Measurements from ENCODE around the gene C12orf54.
A peak's percentile ranks its signal among the peaks of the same experiment; 100 is the strongest.
"Not testable (repeated sequence)": the region's sequence is repeated elsewhere in the genome, so short reads cannot be mapped to it uniquely, and the experiment has no call there.

Gene C12orf54

DNA sequence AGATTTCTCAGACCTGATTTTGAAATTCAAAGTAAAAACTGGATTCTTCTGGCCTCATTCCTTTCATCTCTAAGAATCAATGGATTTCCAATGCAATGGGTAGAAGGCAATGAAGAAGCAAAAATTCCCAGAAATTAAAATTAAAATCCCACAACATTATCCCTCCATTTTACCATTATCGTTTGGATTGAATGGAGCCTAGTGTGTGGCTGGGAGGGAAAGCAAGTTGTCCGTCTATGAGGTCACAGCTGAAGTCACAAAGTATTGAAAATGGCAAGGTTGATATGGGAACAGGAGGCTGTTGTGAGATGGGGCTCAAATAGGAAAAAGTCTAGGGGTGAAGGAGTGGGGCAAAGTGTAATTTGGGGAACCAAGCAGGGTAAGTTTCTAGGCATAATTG, at the start of gene C12orf54:
Gene C12orf54 (plus strand): TSS at position 301 of the 400 bp plus-strand sequence. CDS start 799 bp downstream, outside the sequence.
- H3K27ac ChIP-seq, result no peak within 1 kb of the TSS
- no peak within 1 kb of the TSS for H3K4me3 ChIP-seq

DNA sequence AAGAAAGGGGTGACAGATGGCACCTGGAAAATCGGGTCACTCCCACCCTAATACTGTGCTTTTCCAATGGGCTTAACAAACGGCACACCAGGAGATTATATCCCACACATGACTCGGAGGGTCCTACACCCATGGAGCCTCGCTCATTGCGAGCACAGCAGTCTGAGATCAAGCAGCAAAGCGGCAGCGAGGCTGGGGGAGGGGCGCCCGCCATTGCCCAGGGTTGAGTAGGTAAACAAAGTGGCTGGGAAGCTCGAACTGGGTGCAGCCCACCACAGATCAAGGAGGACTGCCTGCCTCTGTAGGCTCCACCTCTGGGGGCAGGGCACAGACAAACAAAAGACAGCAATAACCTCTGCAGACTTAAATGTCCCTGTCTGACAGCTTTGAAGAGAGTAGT, 48.3 kb upstream of the C12orf54 start:
- H3K4me3 ChIP-seq, H3K27ac ChIP-seq: not testable (repeated sequence)

DNA sequence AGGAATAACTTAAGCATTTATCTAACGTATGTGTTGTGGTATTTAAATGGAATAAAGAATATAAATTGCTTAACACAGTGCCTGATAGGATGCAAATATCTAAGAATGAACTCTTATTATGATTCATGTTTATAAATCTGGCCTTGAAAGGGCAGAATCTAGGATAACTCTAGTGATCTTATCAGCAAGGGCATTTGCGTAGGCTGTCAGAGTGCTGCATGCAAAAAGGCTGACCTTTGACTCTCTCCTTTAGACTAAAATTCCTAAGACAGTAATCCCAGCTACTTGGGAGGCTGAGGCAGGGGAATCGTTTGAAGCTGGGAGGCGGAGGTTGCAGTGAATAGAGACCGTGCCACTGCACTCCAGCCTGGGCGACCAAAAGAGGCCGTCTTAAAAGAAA, 41.2 kb upstream of the C12orf54 start:
- no peak overlapping the region for H3K4me3 ChIP-seq
- H3K27ac ChIP-seq, result no peak overlapping the region

DNA sequence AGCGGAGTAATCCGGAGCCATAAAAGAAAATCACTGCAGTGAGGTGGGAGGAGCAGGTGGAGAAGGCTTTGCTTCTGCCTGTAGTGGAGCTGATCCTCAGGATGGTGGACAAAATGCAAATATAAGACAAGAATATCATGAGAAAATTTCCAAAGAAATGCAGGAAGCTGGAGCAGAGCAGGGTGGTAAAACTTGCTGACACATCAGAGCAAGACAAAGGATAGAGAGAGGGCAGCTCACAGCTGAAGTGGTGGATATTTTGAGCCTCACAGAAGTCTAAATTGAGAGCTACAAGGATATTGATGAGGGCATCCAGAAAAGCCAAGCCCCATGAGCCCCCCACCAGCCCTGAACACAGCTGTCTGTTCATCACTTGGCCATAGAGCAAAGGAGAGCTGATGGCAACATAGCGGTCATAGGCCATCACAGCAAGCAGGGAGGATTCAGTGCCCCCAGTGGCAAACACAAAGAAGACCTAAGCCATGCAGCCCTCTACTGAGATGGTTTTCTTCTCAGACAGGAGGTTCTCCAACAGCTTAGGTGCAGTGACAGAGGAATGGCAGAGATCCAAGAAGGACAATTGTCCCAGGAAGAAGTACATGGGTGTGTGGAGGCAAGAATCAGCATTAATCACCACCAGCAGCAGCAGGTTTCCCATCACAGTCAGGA, 40.0 kb upstream of the C12orf54 start:
- H3K4me3 ChIP-seq, result no peak overlapping the region
- H3K27ac ChIP-seq, result no peak overlapping the region

DNA sequence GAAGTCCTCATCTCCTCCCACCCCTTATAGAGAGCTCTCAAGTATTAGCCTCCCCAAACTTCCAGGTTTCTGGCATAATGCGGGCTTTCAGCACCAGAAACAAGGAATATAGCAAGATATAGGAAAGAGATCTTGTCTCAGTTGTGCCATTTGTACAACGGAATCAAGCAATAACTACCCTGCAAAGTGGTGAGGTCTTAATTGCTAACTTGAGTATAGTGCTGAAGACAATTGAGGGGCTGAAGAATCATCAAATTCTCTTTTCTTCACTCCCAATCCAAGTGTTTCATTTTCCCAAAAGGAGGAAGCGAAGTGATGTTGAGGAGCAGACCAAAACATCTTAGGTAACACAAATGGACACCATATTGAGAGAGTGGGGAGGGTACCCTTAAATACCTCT, 36.8 kb upstream of the C12orf54 start:
- no peak overlapping the region for H3K27ac ChIP-seq
- no peak overlapping the region for H3K4me3 ChIP-seq

DNA sequence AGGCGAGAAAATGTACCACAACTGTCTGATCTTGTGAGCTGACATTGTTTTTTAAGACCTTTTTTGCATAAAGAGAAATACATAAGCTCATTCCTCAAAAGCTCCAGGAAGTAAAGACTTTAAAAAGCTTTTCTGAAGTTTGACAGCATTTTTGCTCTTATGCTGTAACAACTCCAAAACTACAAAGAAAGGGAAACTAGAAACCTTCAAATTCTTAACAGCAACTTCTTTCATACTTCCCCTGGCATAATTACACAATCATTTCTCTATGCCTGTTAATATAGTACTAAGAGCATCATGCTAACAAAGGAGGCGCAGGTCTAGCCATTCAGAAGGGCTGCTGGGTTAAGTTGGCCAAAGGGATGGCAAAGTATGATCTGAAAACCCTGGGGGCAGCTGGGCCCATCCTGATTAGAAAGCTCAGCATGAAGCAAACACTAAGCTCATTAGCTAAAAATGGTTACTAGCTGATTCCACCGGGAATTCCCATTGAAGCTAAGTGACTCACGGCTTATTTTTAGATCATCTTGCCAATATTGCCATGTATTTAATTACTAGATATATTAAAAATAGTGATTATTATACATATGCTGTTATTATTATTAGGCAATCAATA, 36.0 kb upstream of the C12orf54 start:
- Histone ChIP-seq H3K27ac (no peak overlapping the region), H3K4me3 (no peak overlapping the region)

DNA sequence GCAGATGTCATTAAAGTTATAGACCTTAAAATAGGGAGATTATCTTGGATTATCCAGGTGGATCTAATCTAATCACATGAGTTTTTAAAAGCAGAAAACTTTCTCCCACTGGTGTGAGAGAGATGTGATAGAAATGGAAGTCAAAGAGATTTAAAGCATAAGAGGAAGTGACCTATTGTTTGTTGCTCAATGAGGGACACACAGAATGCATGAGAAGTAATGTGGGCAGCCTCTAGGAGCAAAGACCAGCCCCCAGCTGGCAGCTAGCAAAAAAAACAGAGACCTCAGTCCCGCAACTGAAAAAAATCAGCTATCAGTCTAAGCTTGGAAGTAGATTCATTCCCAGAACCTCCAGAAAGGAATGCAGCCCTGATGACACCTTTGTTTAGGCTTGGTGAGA, 34.5 kb upstream of the C12orf54 start:
- no peak overlapping the region for H3K27ac ChIP-seq
- H3K4me3 ChIP-seq, result no peak overlapping the region

DNA sequence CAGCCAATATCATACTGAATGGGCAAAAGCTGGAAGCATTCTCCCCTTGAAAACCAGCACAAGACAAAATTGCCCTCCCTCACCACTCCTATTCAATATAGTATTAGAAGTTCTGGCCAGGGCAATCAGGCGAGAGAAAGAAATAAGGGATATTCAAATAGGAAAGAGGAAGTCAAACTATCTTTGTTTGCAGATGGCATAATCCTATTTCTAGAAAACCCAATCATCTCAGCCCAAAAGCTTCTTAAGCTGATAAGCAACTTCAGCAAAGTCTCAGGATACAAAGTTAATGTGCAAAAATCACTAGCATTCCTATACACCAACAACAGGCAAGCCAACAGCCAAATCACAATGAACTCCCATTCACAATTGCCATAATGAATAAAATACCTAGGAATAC, 30.9 kb upstream of the C12orf54 start:
- H3K4me3 ChIP-seq, result no peak overlapping the region

DNA sequence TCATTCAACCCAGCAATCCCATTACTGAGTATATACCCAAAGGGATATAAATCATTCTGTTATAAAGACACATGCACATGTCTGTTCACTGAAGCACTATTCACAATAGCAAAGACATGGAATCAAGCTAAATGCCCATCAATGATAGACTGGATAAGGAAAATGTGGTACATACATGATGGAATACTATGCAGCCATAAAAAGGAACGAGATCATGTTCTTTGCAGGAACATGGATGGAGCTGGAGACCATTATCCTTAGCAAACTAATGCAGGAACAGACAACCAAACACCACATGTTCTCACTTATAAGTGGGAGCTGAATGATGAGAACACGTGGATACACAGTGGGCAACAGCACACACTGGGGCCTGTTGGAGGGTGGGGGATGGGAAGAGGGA, 29.3 kb upstream of the C12orf54 start:
- H3K27ac ChIP-seq, H3K4me3 ChIP-seq: not testable (repeated sequence)

More for the DNA sequence above, 30.9 kb upstream of the C12orf54 start:
- no peak overlapping the region for H3K27ac ChIP-seq

DNA sequence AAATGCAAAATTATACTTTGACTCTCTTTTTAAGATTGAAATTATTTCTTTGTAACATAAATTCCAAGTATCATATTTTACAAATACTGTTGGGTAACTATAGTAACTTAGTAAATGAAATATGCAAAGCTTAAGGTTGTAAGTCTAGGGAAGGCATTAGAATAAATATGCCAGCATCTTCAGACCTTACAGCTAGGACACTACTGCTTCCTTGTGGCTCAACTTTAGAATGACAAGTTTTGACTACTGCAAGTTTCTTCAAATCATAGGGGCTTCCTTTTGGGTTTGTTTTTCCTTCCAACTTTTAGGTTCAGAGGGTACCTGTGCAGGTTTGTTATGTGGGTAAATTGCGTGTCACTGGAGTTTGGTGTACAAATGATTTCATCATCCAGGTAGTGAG, 27.6 kb upstream of the C12orf54 start:
- Histone ChIP-seq H3K27ac (no peak overlapping the region), H3K4me3 (no peak overlapping the region)

DNA sequence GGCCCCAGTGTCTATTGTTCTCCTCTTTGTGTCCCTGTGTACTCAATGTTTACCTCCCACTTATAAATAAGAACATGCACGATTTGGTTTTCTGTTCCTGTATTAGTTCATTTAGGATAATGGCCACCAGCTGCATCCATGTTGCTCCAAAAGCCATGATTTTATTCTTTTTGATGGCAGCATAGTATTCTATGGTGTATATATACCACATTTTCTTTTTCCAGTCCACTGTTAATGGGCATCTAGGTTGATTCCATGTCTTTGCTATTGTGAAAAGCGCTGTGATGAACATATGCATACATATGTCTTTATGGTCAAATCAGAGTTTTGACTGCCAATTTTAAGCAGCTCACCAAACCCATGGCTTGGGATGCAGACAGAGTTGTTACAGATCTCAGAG, 27.2 kb upstream of the C12orf54 start:
- Histone ChIP-seq H3K27ac (no peak overlapping the region), H3K4me3 (no peak overlapping the region)

DNA sequence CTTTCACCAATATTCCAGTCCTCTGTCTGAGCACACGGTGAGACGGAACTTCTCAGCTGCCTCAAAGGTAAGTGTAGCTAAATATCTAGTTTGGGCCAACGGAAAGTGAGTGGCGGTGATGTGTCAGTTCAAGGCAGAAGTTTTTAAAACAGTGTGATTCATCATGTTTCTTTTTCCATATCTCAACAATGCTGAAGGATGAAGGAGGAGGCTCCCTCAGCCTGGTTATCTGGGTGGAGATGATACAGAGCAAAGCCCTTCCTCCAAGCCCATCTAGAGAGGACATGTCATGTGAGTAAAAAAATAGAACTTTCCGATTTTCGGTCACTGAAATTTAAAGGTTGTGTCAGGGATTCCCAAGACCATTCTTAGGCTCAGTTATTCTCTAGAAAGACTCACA, 23.0 kb upstream of the C12orf54 start:
- Histone ChIP-seq H3K4me3 (no peak overlapping the region), H3K27ac (no peak overlapping the region)

DNA sequence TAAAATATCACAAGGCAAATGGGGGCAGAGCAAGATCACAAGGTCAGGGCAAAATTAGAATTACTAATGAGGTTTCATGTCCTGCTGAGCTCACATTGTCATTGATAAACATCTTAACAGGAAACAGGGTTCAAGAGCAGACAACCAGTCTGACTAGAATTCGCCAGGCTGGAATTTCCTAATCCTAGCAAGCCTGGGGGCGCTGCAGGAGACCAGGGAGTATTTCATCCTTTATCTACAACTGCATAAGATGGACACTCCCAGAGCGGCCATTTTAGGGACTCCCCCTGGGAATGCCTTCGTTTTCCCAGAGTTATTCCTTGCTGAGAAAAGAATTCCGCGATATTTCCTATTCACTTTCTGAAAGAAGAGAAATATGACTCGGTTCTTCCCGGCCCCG, 13.3 kb upstream of the C12orf54 start:
- H3K4me3 ChIP-seq, H3K27ac ChIP-seq: not testable (repeated sequence)

DNA sequence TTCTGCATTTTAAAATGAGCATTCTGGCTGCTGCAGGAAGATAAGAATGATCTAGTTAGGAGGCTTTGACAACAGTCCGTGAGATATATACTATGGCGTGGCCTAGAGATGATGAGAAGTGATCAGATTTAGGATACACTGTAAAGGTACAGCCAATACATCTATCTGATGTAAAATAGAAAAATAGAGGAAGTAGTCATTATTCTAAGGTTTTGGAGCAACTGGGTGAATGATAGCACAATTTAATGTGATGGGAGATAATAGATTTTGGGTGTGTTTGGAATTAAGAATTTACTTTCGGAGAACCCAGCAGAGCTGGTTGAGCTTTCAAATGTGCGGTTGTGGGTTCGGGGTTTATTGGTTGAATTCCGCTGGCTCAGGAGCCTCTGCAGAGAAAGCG, 10.0 kb upstream of the C12orf54 start, which contains the start of gene ANP32D:
Gene ANP32D (plus strand): TSS at position 301 of the 400 bp plus-strand sequence. CDS start 106 bp downstream, outside the sequence.
- Histone ChIP-seq H3K4me3 (no peak within 1 kb of the TSS), H3K27ac (no peak within 1 kb of the TSS)

DNA sequence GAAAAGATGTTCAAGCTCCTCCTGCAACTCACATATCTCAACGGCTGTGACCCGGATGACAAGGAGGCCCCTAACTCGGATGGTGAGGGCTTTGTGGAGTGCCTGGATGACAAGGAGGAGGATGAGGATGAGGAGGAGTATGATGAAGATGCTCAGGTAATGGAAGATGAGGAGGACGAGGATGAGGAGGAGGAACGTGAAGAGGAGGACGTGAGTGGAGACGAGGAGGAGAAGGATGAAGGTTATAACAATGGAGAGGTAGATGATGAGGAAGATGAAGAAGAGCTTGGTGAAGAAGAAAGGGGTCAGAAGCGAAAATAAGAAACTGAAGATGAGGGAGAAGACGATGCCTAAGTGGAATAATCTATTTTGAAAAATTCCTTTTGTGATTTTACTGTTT, 9.2 kb upstream of the C12orf54 start:
- no peak overlapping the region for H3K4me3 ChIP-seq

DNA sequence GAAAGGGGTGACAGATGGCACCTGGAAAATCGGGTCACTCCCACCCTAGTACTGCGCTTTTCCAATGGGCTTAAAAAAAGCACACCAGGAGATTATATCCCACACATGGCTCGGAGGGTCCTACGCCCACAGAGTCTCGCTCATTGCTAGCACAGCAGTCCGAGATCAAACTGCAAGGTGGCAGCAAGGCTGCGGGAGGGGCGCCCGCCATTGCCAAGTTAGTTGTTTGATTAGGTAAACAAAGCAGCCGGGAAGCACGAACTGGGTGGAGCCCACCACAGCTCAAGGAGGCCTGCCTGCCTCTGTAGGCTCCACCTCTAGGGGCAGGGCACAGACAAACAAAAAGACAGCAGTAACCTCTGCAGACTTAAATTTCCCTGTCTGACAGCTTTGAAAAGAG, 7.8 kb upstream of the C12orf54 start:
- not testable (repeated sequence) for H3K4me3 ChIP-seq, H3K27ac ChIP-seq

More for the DNA sequence above, 9.2 kb upstream of the C12orf54 start:
- no peak overlapping the region for H3K27ac ChIP-seq

DNA sequence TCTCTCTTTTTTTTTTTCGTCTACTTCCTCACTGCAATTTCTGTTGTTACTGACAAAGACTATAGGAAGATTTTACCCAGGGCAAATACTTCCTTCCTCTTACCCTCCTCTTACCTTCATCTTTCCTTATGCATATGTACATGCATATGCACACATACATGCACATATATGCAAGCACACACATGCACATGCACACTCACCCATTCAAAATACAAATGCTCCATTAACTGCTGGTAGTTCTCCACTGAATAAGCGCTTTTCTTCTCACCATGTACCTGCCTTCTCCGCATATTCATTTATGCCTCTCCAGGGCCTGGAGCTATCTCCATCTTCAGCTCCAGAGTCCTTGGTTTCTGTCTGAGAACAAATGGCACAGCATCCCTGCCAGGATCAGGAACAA, 632 bp downstream of the C12orf54 start:
- Histone ChIP-seq H3K4me3 (no peak overlapping the region), H3K27ac (no peak overlapping the region)

DNA sequence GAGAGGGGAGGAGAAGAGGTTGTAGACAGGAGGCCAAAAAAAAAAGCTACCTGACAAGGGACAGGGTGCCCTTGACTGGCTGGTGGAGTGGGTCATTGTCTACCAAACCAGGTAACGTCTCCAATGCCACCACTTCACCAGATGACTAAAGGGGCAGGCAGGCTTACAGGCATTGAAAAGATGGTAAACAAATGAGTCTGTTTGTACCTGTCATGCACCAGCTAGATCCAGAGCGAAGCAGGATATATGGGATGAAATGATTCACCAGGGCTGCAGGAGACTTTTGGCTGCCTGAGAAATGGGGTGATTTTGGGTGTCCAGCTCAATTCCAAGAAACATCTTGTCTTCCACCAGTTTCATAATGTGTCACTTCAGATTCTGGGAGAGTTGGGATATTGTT, 4.0 kb downstream of the C12orf54 start:
- H3K4me3 ChIP-seq, result no peak overlapping the region
- H3K27ac ChIP-seq, result peak overlapping the region in 1 of 21 experiments; percentile 17

DNA sequence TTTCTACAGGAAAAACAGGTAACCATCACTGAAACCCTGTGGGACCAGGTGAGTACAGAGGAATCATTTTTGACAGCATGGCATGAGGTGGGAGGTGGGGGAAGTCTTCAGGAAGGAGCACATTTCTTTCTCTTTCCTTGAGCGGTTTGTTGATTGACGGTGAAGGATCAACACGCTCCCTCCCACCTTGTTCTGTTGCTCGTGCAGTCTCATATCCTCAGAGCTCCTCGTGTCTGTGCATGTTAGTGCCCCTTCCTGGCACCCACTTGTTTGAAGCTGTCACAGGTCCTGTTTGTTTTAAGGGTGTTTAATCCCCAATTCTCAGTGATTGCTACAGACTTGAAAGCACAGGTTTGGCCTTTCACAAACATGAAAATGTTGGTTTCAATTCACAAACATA, 4.4 kb downstream of the C12orf54 start:
- H3K4me3 ChIP-seq, result no peak overlapping the region
- H3K27ac ChIP-seq, result peak overlapping the region in 2 of 21 experiments; percentile 5 to 17

DNA sequence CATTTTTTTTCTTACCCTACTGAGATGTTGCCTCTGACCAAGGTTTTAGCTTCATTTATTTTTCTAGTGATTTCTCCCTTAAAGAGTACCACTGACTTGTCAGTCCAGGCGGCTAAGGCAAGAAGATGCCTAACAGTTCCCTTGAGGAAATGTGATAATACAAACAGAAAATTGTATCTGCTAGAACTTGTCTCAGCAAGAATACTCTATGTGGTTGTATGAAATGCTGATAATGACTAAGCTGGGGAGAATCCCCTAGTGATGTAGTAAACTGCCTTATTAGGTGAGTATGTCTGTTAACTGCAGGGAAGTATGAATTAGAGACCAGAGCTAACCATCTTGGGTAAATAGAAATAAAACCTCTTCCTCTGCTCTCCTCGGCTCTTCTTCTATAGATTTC, 6.7 kb downstream of the C12orf54 start:
- H3K4me3 ChIP-seq, result no peak overlapping the region
- H3K27ac ChIP-seq, result peak overlapping the region in 6 of 21 experiments; percentile 3 to 76 (median 44)

DNA sequence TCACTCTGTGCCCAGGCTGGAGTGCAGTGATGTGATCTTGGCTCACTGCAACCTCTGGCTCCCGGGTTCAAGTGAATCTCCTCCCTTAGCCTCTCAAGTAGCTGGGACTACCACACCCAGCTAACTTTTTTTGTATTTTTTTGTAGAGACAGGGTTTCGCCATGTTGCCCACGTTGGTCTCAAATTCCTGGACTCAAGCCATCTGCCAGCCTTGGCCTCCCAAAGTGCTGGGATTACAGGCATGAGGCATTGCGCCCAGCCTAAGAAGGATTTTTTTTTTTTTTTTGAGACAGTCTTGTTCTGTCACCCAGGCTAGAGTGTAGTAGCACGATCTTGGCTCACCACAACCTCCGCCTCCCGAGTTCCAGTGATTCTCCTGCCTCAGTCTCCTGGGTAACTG, 7.2 kb downstream of the C12orf54 start:
- peak overlapping the region in 6 of 21 experiments; percentile 3 to 76 (median 44) for H3K27ac ChIP-seq

DNA sequence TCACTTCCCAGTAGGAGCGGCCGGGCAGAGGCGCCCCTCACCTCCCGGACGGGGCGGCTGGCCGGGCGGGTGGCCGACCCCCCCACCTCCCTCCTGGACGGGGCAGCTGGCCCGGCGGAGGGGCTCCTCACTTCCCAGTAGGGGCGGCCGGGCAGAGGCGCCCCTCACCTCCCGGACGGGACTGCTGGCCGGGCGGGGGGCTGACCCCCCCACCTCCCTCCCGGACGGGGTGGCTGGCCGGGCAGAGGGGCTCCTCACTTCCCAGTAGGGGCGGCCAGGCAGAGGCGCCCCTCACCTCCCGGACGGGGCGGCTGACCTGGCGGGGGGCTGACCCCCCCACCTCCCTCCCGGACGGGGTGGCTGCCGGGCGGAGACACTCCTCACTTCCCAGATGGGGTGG, 18.0 kb downstream of the C12orf54 start:
- H3K4me3 ChIP-seq, H3K27ac ChIP-seq: not testable (repeated sequence)

More for the DNA sequence above, 7.2 kb downstream of the C12orf54 start:
- not testable (repeated sequence) for H3K4me3 ChIP-seq
